Activated CD4-positive, CD25-positive, alpha-beta regulatory T cell treated with anti-CD3 and anti-CD28 coated beads, Interleukin-2, amount 50 U/mL, for 72 hours (primary cell): ENCODE results near the gene EXOSC3.
A peak's percentile ranks its signal among the peaks of the same experiment; 100 is the strongest.
"Not testable (repeated sequence)": the region's sequence is repeated elsewhere in the genome, so short reads cannot be mapped to it uniquely, and the experiment has no call there.

Source experiments
- DNase-seq: peaks from one replicate; pipeline ENCODE4 v3.0.0; 2021

Gene EXOSC3

DNA sequence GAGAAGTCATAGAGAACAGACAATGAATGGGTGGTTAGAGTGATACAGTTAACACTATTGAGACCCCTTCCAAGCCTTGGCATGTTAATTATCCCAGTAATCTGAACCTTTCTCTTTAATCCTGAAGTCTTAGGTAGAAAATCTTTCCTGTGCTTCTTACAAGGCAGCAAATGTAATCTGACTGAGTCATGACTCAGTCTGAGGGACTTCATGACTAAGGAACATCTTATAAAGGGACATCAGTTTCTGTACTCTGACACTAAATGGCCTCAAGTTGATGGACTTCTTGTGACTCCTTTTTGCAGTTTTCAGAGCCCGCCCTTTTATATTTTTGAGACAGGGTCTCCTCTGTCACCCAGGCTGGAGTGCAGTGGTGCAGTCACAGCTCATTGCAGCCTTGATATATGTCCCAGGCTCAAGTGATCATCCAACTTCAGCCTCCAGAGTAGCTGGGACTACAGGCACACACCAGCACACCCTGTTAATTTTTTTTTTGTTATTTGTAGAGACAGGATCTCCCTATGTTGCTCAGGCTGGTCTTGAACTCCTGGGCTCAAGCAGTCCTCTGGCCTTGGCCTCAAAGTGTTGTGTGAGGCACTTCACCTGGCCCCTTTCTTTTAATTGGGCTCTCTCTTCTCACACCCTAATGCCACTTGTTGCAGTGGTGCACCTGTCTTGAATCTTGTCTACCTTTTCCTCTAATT, 9.5 kb downstream of the EXOSC3 start:
- no peak for DNase-seq

DNA sequence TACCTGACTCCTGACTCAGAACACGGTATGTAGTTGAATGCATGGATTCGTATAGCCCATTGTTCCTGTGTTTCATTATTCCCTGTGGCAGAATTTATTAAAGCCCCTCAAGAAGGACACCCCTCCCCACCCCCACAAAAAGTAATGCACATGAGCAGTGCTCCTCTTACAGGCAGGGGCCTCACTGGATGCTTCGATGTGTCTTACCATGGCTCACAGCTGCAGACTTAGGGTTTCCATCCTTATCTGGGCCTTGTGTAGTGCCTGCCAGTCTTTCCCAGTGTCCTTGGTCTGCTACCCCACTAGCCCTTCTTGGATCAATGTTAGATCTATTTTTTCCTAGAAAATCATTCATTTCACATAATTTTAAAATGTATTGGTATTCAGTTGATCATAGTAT, 14.9 kb downstream of the EXOSC3 start:
- DNase-seq: no peak

DNA sequence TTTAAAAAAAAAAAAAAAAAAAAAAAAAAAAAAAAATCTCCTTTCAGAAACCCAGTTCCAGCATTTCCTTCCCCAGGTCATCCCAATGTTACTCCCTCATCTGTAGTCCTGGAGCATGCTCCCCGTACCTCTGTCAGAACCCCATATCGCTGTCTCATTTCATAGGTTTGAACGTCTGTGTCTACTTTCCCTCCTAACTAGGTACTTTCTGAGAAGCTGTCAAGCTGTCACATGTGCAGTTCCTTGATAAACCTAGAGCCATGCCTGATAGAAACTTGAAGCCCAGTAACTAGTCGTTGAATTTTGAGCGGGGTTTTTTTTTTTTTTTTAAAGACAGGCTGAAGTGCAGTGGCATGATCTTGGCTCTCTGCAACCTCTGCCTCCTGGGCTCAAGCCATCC, 15.6 kb downstream of the EXOSC3 start:
- no peak for DNase-seq

DNA sequence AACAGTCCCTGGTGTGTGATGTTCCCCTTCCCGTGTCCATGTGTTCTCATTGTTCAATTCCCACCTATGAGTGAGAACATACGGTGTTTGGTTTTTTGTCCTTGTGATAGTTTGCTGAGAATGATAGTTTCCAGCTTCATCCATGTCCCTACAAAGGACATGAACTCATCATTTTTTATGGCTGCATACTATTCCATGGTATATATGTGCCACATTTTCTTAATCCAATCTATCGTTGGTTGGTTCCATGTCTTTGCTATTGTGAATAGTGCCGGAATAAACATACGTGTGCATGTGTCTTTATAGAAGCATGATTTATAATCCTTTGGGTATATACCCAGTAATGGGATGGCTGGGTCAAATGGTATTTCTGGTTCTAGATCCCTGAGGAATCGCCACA, 19.6 kb downstream of the EXOSC3 start:
- DNase-seq: not testable (repeated sequence)

DNA sequence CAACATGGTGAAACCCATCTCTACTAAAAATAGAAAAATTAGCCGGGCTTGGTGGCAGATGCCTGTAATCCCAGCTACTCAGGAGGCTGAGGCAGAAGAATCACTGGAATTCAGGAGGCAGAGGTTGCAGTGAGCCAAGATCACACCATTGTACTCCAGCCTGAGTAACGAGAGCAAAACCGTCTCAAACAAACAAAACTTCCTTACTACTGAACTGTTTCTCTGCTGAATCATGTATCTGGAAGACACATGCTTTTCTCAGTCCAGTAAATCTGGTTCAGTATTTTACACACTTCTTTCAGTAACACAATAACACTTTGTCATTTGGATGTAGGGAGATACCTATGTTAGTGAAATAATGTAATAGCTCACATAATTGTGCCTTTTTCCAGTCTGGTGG, 23.4 kb downstream of the EXOSC3 start:
- DNase-seq: no peak

DNA sequence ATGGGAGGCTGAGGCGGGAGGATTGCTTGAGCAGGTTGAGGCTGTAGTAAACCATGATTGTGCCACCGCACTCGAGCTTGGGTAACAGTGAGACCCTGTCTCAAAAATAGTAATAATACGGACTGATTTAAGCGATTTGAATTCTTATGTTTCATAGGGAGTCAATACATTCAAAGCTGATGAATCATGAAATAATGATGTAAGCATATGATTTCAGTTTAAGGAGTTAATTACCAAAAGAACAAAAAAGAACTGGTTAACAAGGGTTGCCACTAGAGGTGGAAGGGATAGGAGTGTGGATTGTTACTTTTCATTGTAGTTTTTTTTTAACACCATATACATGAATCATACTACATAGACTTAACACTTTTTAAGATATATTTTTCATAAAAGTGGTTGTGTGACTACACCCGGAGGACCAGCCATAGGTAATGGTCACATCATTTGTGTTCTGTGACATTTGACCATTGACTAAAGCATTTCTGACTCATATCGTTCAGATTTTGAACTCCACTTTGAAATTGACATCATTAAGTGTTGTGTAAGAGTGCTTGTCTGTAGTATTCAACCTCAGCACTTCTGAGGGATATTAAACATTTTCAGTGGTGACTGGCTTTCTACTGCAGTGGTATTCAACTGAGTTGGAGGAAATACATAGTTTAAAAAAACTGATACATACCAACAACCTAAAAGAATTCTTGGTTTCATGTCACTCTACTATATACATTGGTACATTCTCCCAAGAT, 24.3 kb downstream of the EXOSC3 start:
- no peak for DNase-seq

DNA sequence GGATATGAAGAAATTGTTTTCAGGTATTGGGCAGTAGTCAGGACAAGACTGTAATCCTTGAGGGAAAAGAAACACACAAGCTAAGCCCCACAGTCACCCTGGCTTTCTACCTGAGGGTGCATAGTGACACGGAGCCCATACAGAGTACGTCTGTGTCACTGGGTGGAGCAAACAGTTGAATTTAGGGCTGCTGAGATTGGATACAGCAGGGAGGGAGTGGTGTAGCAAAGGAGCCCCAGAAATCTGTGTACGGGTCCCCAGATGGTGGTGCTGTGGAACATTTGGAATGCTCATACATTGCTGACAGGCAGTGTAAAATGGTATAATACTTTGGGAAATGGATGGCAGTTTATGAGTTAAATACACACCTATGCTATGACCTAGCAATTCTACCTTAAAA, 26.1 kb downstream of the EXOSC3 start:
- DNase-seq: no peak

DNA sequence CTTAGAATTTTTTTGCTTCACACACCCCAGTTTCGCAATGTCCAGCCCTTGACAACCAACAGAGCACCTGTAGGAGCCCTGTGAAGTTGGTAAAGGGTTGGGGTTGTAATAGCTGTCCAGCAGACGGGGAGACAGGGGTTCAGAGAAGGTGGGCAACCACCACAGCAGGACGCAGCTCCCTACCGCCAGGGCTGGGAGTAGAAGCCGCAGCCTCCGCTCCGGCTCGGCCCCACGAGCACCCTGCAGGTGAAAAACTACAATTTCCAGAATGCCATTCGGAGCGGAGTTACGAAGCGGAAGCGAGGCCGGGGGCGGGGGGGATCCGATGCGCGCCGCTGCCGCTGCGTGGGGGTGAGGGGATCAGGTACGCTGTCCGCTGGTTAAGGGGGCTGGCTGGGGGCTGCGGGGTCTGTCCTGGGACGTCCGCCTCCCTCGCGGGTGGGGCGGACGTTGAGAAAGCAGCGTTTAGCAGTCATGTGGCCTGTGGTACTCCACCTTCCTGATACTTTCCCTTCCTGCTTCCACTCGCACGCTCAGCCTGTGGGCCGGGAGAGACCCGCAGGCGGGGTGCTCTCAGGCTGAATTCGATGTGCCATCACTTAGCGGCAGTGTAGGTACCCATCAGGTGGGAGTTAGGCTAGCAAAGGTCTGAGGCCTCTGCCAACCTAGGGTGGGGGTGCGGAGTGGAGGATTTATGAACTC, 31.2 kb downstream of the EXOSC3 start, which contains the start of gene TRMT10B:
TRMT10B (plus strand) TSS at position 317 of the 702 bp plus-strand sequence. CDS start 8,127 bp downstream, outside the sequence.
- DNase-seq: peak; percentile 66

DNA sequence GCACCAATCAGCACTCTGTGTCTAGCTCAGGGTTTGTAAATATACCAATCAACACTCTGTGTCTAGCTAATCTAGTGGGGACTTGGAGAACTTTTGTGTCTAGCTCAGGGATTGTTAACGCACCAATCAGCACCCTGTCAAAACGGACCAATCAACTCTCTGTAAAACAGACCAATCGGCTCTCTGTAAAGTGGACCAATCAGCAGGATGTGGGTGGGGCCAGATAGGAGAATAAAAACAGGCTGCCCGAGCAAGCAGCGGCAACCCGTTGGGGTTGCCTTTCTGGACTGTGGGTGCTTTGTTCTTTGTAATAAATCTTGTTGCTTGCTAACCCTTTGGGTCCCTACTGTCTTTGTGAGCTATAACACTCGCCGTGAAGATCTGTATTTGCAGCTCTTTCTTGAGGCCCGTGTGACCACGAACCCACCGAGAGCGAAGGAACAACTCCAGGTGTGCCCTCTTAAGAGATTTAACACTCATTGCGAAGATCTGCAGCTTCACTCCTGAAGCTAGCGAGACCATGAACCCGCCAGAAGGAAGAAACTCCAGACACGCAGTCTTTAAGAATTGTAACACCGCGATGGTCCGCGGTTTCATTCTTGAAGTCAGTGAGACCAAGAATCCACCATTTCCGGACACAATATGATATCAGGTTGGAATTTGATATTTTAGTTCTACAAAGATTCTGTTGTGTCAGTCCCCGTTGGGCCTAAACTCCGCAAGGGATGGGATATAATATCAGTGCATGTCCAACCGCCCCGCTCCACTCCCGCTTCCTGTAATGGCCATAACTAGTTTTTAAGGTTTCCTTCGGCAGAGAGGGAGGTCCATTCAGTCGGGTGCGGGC, 32.0 kb downstream of the EXOSC3 start:
- peak; percentile 50 for DNase-seq

DNA sequence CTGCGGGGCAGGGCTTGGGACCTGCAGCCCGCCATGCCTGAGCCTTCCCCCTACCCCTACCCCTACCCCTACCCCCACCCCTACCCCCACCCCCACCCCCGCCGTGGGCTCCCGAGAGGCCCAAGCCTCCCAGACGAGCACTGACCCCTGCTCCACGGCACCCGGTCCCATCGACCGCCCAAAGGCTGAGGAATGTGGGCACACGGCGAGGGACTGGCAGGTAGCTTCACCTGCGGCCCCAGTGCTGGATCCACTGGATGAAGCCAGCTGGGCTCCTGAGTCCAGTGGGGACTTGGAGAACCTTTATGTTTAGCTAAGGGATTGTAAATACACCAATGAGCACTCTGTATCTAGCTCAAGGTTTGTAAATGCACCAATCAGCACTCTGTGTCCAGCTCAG, 32.8 kb downstream of the EXOSC3 start:
- DNase-seq: not testable (repeated sequence)

DNA sequence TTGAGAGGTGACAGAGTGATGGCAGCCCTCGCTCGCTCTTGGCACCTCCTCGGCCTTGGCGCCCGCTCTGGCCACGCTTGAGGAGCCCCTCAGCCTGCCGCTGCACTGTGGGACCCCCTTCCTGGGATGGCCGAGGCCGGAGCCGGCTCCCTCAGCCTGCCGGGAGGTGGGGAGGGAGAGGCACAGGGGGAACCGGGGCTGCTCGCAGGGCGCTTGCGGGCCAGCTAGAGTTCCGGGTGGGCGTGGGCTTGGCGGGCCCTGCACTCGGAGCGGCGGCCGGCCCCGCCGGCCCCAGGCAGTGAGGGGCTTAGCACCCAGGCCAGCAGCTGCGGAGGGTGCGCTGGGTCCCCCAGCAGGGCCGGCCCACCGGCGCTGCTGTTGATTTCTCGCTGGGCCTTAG, 33.2 kb downstream of the EXOSC3 start:
- DNase-seq: not testable (repeated sequence)

DNA sequence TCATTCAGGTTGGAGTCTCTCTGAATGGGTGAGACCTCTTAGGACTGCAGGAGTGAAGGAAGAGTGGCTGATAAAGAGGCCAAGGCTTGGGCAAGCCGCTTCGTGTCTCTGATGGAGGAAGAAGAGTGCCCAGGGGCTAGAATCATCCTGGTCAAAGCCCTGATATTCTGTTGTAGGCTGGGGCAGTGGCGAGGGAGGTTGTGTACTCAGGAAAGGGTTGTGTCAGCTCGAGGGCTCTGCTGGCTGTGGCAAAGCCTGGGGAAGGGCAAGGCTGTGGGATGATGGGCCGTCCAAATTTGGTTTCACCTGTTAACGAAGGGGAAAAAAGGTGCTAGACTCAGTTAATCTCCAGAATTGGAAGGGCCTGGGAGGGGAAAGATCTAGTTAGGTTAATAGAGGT, 33.7 kb downstream of the EXOSC3 start:
- no peak for DNase-seq

DNA sequence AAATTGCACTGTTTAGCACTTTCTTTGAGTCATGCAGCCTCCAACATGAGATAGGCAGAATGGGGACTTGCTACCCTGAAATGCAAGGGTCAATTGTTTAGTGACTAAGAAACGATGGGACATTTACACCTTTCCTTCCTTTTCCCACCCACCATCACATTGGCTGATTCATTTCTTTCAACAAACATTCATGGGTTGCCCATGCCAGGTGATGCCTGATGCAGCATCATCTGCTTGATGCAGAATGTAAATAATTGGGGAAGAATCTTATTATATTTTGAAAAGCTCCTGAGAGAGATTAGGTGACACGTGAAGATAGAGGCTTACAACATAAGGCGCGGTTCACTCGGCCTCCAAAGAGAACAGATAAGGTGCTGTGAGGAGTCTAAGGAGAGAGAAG, 35.7 kb downstream of the EXOSC3 start:
- DNase-seq: no peak

DNA sequence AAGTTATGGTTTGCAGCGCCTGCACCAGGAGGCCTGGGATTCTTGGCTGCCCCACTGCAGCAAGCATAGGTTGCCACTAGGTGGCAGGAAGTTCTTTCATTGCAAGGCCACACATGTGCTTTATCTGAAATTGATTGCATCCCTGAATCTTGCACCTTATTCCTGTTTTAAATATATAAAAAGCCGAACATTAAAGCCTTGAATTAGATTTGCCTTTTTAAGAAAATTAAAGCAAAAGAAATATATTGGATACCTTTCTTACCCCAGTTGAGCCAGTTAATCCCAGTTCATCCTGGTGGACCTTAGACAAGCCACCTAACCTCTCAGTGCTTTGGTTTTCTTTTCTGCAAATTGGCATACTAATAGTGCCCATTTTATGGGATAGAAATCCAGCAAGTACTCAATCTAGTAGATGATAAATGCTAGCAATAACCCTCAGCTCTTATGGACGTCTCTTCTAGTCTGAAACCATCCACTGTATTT, 37.6 kb downstream of the EXOSC3 start:
- DNase-seq: no peak

DNA sequence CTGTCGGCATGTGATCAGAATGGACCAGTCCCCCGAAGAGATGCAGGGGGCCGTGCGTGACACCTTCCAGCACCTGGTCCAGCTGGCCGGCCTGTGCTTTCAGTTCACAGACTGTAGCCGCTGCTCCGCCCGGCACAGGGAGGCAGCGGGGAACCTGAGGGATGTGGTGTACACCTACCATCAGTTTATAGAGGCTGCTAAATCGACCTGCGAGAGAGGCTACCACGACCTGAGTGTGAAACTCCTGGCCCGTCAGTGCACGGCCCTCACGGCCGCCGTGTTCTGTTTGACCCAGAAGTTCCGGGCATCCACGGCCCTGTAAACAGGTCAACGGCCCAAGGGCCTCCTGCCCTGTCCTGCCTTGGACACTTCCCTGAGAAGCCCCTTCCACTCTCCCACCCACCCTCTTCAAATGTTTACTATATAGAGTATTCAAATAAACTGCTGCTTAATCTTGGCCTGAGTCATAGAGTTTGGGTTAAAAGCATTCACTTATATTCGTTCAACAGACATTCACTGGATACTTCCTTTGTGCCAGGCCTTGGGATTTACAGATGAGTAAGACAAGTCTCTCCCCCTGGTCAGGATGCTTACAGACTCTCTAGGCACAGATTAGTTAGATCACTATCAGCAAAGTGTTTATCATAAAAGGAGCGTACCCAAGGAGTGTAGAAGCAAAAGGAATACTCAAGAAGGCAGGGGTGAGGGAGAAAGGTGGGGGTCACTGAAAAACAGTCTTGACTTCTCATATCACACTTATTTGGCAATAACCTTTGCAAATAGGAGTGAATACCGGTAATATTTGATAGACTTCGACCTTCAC, 38.2 kb downstream of the EXOSC3 start:
- DNase-seq: no peak

DNA sequence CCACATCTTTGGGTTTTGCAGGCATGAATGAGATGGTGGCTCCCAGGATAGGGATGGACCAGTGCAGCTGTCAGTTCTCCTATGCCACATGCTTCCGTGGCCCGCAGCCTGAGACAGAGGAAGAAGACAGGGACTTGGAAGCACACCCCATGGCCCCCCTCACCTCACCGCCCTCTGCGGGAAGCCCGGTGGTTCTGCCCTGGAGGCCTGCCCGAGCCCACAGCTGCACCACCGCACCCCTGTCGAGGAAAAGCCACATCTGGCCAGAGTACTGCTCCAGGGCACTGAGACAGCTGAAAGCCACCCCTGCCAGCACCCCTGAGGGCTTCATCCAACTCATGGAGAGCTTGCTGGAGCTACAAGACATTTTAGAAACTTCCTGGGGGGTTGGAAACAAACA, 38.9 kb downstream of the EXOSC3 start:
- DNase-seq: no peak

DNA sequence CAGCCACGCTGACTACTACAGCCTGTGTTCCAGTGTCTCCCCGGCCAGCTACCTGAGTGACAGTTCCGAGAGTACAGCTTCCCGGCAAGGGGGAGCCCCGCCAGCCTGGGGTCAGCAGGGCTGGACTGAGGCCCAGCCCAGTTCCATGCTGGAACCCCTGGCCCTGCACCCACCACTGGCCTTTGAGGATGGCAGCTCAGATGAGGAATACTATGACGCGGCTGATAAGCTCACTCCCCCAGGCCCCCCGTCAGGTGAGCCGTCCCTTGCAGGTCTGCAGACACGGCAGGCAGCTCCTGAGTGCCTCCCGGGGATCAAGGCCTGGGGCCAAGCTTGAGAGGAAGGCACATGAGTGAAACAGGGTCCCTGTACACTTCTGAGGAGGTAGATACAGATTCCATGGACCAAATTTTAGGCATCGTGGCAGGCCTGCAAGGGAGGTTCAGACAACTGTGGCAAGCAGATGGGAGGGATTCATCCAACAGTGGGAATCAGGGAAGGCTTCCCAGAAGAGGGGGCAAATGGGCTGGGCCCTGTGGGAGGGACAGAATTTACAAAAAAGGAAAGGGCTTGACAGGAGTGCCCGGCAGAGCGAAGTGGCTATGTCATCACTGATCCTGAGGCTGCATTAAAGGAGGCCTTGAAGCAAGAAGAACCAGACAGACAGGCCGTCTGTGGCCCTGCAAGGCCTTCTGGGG, 44.1 kb downstream of the EXOSC3 start:
- DNase-seq: no peak

DNA sequence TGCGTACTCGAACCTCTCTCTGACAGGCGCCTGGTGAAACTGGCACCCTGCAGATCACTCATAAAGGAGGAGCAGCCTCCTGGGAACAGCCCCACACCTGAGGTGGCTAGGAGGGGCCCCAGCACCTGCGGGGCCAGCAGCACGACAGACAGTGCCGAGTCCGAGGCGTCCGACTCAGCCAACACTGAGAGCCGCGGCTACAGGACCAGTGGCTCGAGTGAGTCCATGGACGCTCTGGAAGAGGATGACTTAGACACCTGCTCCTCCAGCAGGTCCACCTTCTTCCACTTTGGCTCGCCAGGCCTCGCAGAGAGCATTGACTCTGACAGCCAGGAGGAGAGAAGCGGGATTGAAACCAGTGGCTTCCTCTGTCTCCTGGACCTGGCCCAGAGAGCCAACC, 44.7 kb downstream of the EXOSC3 start:
- DNase-seq: no peak

DNA sequence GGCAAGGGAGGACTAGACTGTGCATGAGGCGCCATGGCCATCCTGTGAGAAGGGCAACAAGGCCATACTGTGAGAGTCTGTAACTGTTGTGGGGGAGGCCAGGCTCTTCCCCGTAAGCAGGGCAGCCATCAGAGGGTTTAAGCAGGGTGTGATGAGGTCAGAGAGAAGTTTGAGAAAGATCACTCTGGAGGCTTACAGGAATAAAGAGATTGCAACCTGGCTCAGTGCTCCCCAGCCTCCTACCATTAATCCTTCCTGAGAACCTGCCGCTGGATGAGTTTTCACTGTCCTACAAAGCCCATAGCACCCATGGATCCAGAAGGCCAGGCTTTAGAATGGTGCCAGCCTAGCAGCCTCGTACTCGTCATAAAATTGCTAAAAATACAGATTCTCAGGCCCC, 45.6 kb downstream of the EXOSC3 start:
- DNase-seq: no peak

DNA sequence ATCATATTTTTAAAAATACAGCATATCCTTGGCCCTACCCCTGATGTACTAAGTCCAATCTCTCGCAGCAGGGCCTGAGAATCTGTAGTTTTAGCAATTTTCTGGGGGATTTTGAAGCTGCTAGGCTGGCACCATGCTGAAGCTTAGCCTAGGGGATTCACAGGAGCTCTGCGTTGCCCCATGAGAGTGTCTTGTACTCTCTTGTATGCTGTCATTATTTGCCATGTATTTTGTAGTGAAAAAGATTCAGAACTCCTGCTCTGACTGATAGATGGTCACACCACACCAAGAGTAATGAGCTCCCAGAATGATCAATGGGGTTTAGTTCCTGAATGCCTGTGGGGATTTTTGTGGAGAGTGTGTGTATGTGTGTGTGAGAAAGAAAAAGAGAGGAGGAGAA, 51.9 kb downstream of the EXOSC3 start:
- DNase-seq: no peak

DNA sequence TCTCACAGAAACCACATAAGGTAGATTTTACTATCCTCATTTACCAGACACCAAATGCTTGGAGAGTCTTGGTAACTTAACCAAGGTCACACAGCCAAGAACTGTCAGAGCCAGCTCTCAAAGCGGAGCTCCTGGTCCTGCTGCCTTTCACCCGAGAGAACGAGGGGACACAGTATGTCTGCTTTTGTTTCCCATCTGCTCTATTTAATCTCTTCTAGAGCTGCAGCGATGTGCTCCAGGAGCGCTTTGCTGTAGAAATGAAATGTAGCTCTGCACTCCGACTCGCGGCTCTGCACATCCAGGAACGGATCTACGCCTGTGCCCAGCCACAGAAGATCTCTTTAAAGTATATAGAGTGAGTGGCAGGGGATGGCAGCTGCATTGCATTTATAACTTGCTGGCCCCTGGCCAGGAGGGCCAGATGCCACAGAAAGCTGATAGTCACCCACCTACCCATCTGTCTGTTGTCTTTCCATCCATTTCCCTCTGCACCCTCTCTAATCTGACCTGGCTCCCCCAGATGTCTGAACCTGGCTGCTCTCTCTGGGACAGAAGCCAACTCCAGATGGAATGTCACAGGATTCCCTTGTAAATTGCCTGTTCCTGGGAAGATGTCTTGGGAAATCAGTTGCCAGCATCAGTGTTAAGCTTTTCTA, 52.6 kb downstream of the EXOSC3 start:
- no peak for DNase-seq
